ENCODE measurements around the gene DPEP3. TPM values are rescaled to one million over a fixed set of nuclear protein-coding genes. Genes with fewer than 3 reads are reported as not detected.

The DPEP3 gene
- total RNA-seq, 6 donors from 2014 or later, result 0.15 to 1.0 (median 0.30) TPM; not detected in 2

GRCh38 chr16:67963292-67963661 is 17.0 kb downstream of the DPEP3 start:
- Histone ChIP-seq H3K4me3 (no peak overlapping the region), H3K27me3 (no peaks in the 10 kb centered on the region), H3K36me3 (peaks cover 0 to 56% (median 38%) of the 10 kb centered on the region in 4 donors), H3K27ac (peak overlapping the region; percentile 41 to 97 (median 52)), H3K4me1 (peaks cover 74 to 86% (median 76%) of the 10 kb centered on the region in 4 donors), H3K9me3 (no peaks in the 10 kb centered on the region)
- TF ChIP-seq EP300 (IDR thresholded peaks at IDR 0.05), result no peak
- no peak for TF ChIP-seq POLR2A (IDR thresholded peaks at IDR 0.05)
- TF ChIP-seq POLR2AphosphoS5 (IDR thresholded peaks at IDR 0.05), result no peak
- TF ChIP-seq CTCF (IDR thresholded peaks at IDR 0.05), result no peak
- DNase-seq (no peak), ATAC-seq (ENCODE audit: low FRiP score in 2 of 2) (no peak)
- 77 to 92% methylated on average over 2 of the region's 2 CpGs for WGBS, 2 donors

- Histone ChIP-seq H3K4me3 (no peak overlapping the region), H3K4me1 (peaks cover 70 to 78% (median 73%) of the 10 kb centered on the region in 4 donors), H3K27ac (peak overlapping the region; percentile 74 to 89 (median 83)), H3K36me3 (peaks cover 0 to 68% (median 43%) of the 10 kb centered on the region in 4 donors), H3K27me3 (no peaks in the 10 kb centered on the region), H3K9me3 (no peaks in the 10 kb centered on the region)
- WGBS, 2 donors, result 94 to 95% methylated on average over 4 to 8 of the region's 8 CpGs
- DNase-seq (no peak), ATAC-seq (ENCODE audit: low FRiP score in 2 of 2) (no peak)
- no peak for TF ChIP-seq POLR2A (IDR thresholded peaks at IDR 0.05)
- no peak for TF ChIP-seq POLR2AphosphoS5 (IDR thresholded peaks at IDR 0.05)
- TF ChIP-seq EP300 (IDR thresholded peaks at IDR 0.05), result no peak
- no peak for TF ChIP-seq CTCF (IDR thresholded peaks at IDR 0.05)
These were observed 18.2 kb downstream of the DPEP3 start for GRCh38 chr16:67962135-67962534.

- Histone ChIP-seq H3K4me3 (no peak overlapping the region), H3K27ac (peak overlapping the region; percentile 74 to 89 (median 83)), H3K27me3 (no peaks in the 10 kb centered on the region), H3K36me3 (peaks cover 0 to 73% (median 45%) of the 10 kb centered on the region in 4 donors), H3K4me1 (peaks cover 64 to 73% (median 67%) of the 10 kb centered on the region in 4 donors), H3K9me3 (no peaks in the 10 kb centered on the region)
- 63 to 76% methylated on average over 9 to 10 of the region's 13 CpGs for WGBS, 2 donors
- DNase-seq (peak in 1 of 2 donors; percentile 82), ATAC-seq (ENCODE audit: low FRiP score in 2 of 2) (no peak)
- TF ChIP-seq EP300 (IDR thresholded peaks at IDR 0.05), result no peak
- peak in 1 of 2 donors; percentile 5 for TF ChIP-seq POLR2AphosphoS5 (IDR thresholded peaks at IDR 0.05)
These were observed 18.7 kb downstream of the DPEP3 start for GRCh38 chr16:67961551-67961957.

- H3K27me3 ChIP-seq, result no peaks in the 10 kb centered on the region
- H3K27ac ChIP-seq, result peak overlapping the region; percentile 74 to 89 (median 83)
- H3K4me3 ChIP-seq, result no peak overlapping the region
- H3K9me3 ChIP-seq, result no peaks in the 10 kb centered on the region
- H3K4me1 ChIP-seq, result peaks cover 48 to 60% (median 57%) of the 10 kb centered on the region in 4 donors
- TF ChIP-seq POLR2AphosphoS5 (IDR thresholded peaks at IDR 0.05) (peak; percentile 71 to 85), EP300 (IDR thresholded peaks at IDR 0.05) (peak in 2 of 4 donors; percentile 65 to 92), CTCF (IDR thresholded peaks at IDR 0.05) (no peak), POLR2A (IDR thresholded peaks at IDR 0.05) (no peak)
- 48 to 58% methylated on average over 6 to 9 of the region's 11 CpGs for WGBS, 2 donors
- ATAC-seq (ENCODE audit: low FRiP score in 2 of 2), result peak; percentile 68 to 84
- H3K36me3 ChIP-seq, result peaks cover 0 to 89% (median 58%) of the 10 kb centered on the region in 4 donors
- DNase-seq, result peak; percentile 19 to 51
These were observed 20.6 kb downstream of the DPEP3 start for GRCh38 chr16:67959536-67960329.

- peaks cover 30 to 41% (median 39%) of the 10 kb centered on the region in 4 donors for H3K4me1 ChIP-seq
- H3K36me3 ChIP-seq, result peaks cover 8 to 98% (median 69%) of the 10 kb centered on the region in 4 donors
- WGBS, 2 donors, result 95 to 98% methylated on average over 8 to 9 of the region's 9 CpGs
- H3K9me3 ChIP-seq, result no peaks in the 10 kb centered on the region
- H3K27ac ChIP-seq, result peak overlapping the region; percentile 69 to 89 (median 83)
- no peak for TF ChIP-seq EP300 (IDR thresholded peaks at IDR 0.05)
- TF ChIP-seq CTCF (IDR thresholded peaks at IDR 0.05), result no peak
- ATAC-seq (ENCODE audit: low FRiP score in 2 of 2) (no peak), DNase-seq (no peak)
- H3K27me3 ChIP-seq, result no peaks in the 10 kb centered on the region
- H3K4me3 ChIP-seq, result no peak overlapping the region
These were observed 22.7 kb downstream of the DPEP3 start for GRCh38 chr16:67957622-67958021.
